Liver (tissue), 3 donors: Measurements from ENCODE around the gene GDF9.

Experiments
- CTCF ChIP-seq: fragments of 150-350 bp; IDR thresholded peaks from 2 replicates; pipeline ENCODE4 v1.5.1; 2017; ENCODE audit warnings: improper control_type of control experiment, low read depth, low read length; ENCODE audit not compliant: missing input control
- JUND ChIP-seq, 2 donors: IDR thresholded peaks; 2 replicates each; pipeline ENCODE4 v1.6.1; 2016; ENCODE audit warnings: antibody characterized with exemption in 2 of 2
- RXRA ChIP-seq, 2 donors: IDR thresholded peaks; 2 replicates each; pipeline ENCODE4 v1.6.1; 2017 to 2018; ENCODE audit warnings: antibody characterized with exemption in 2 of 2, mild to moderate bottlenecking in 1 of 2
- TF ChIP-seq, protein P1 (sequence below): IDR thresholded peaks from 2 replicates; pipeline ENCODE4 v1.6.1; 2016; ENCODE audit warnings: antibody characterized with exemption, mild to moderate bottlenecking
- donor health status: healthy.
- donor health status: healthy.

- TF ChIP-seq CTCF (no peak), JUND (IDR thresholded peaks at IDR 0.05) (no peak), RXRA (IDR thresholded peaks at IDR 0.05) (no peak)
- TF ChIP-seq, protein P1, sequence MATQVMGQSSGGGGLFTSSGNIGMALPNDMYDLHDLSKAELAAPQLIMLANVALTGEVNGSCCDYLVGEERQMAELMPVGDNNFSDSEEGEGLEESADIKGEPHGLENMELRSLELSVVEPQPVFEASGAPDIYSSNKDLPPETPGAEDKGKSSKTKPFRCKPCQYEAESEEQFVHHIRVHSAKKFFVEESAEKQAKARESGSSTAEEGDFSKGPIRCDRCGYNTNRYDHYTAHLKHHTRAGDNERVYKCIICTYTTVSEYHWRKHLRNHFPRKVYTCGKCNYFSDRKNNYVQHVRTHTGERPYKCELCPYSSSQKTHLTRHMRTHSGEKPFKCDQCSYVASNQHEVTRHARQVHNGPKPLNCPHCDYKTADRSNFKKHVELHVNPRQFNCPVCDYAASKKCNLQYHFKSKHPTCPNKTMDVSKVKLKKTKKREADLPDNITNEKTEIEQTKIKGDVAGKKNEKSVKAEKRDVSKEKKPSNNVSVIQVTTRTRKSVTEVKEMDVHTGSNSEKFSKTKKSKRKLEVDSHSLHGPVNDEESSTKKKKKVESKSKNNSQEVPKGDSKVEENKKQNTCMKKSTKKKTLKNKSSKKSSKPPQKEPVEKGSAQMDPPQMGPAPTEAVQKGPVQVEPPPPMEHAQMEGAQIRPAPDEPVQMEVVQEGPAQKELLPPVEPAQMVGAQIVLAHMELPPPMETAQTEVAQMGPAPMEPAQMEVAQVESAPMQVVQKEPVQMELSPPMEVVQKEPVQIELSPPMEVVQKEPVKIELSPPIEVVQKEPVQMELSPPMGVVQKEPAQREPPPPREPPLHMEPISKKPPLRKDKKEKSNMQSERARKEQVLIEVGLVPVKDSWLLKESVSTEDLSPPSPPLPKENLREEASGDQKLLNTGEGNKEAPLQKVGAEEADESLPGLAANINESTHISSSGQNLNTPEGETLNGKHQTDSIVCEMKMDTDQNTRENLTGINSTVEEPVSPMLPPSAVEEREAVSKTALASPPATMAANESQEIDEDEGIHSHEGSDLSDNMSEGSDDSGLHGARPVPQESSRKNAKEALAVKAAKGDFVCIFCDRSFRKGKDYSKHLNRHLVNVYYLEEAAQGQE: no peak
These were observed 18.0 kb downstream of the GDF9 start for GRCh38 chr5:132848270-132848669.
